Measurements from ENCODE around the gene MAD1L1. TPM values are rescaled to one million over a fixed set of nuclear protein-coding genes. Genes with fewer than 3 reads are reported as not detected.
"Not testable (repeated sequence)": the region's sequence is repeated elsewhere in the genome, so short reads cannot be mapped to it uniquely, and the experiment has no call there.

The MAD1L1 gene
- total RNA-seq, 1 donor from 2014 or later = 57.4 TPM

- Histone ChIP-seq H3K36me3 (ENCODE audit: control insufficient read depth, insufficient read depth, low read length) (peaks cover 1% of the 10 kb centered on the region), H3K4me3 (ENCODE audit: low read depth, low read length) (no peak overlapping the region), H3K27me3 (ENCODE audit: control insufficient read depth, insufficient read depth, low read length) (no peaks in the 10 kb centered on the region)
- TF ChIP-seq CTCF (IDR thresholded peaks at IDR 0.05; ENCODE audit: insufficient read depth, low read length, severe bottlenecking) = no peak
- FAIRE-seq = no peak
- DNase-seq (ENCODE audit: low read depth) = no peak
Observed at GRCh38 chr7:1973321-1974251, 259.2 kb downstream of the MAD1L1 start.

GRCh38 chr7:1972744-1973143 lies 260.0 kb downstream of the MAD1L1 start:
- DNase-seq (ENCODE audit: low read depth) (no peak), FAIRE-seq (no peak)
- no peak for TF ChIP-seq CTCF (IDR thresholded peaks at IDR 0.05; ENCODE audit: insufficient read depth, low read length, severe bottlenecking)

GRCh38 chr7:1971946-1972654 lies 260.6 kb downstream of the MAD1L1 start:
- no peak for DNase-seq (ENCODE audit: low read depth)
- no peak for TF ChIP-seq CTCF (IDR thresholded peaks at IDR 0.05; ENCODE audit: insufficient read depth, low read length, severe bottlenecking)

More at GRCh38 chr7:1972744-1973143, 260.0 kb downstream of the MAD1L1 start:
- H3K4me3 ChIP-seq (ENCODE audit: low read depth, low read length) = no peak overlapping the region
- peaks cover 3% of the 10 kb centered on the region for H3K36me3 ChIP-seq (ENCODE audit: control insufficient read depth, insufficient read depth, low read length)
- no peaks in the 10 kb centered on the region for H3K27me3 ChIP-seq (ENCODE audit: control insufficient read depth, insufficient read depth, low read length)

DNA sequence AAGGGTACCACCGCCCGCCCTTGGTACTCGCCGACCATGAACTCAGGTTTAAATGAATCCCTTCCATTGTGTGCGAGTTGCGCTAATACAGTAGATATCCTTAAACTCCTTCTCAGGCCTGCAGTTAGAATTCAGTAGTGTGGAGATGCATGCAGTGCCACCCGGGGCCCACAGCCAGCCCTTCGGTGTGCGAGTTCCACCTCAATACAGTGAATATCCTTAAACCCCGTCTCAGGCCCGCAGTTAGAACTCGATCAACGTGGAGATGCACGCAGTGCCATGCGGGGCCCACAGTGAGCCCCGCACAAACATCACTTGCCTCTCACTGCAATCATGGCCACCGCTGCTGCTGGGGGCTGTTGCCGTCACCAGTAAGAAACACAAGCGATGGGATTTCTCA lies 261.9 kb downstream of the MAD1L1 start:
- TF ChIP-seq CTCF (IDR thresholded peaks at IDR 0.05; ENCODE audit: insufficient read depth, low read length, severe bottlenecking) = no peak
- H3K36me3 ChIP-seq (ENCODE audit: control insufficient read depth, insufficient read depth, low read length) = peaks cover 2% of the 10 kb centered on the region
- DNase-seq (ENCODE audit: low read depth) (no peak), FAIRE-seq (no peak)
- no peak overlapping the region for H3K4me3 ChIP-seq (ENCODE audit: low read depth, low read length)
- H3K27me3 ChIP-seq (ENCODE audit: control insufficient read depth, insufficient read depth, low read length) = no peaks in the 10 kb centered on the region

More at GRCh38 chr7:1971946-1972654, 260.6 kb downstream of the MAD1L1 start:
- peaks cover 2% of the 10 kb centered on the region for H3K36me3 ChIP-seq (ENCODE audit: control insufficient read depth, insufficient read depth, low read length)
- no peak overlapping the region for H3K4me3 ChIP-seq (ENCODE audit: low read depth, low read length)
- no peaks in the 10 kb centered on the region for H3K27me3 ChIP-seq (ENCODE audit: control insufficient read depth, insufficient read depth, low read length)
- no peak for FAIRE-seq

GRCh38 chr7:1970285-1970660 lies 262.5 kb downstream of the MAD1L1 start:
- not testable (repeated sequence) for FAIRE-seq; DNase-seq (ENCODE audit: low read depth); H3K4me3 ChIP-seq (ENCODE audit: low read depth, low read length)

More at GRCh38 chr7:1970285-1970660, 262.5 kb downstream of the MAD1L1 start:
- H3K27me3 ChIP-seq (ENCODE audit: control insufficient read depth, insufficient read depth, low read length); H3K36me3 ChIP-seq (ENCODE audit: control insufficient read depth, insufficient read depth, low read length): not testable (repeated sequence)

Measured in bronchial epithelial cell (primary cell).